AG04449 (cell line): ENCODE measurements around the gene TGFBR2.

Source experiments
- CTCF ChIA-PET: fragments of 350-600 bp; formaldehyde crosslinking; extraction: SDS; loops from one replicate; lab custom pipeline; 2021; ENCODE audit warnings: antibody characterized with exemption; lab: Yijun Ruan, JAX
- POLR2A ChIA-PET: fragments of 400-600, 350-600 bp; formaldehyde crosslinking; extraction: SDS; loops from one replicate; lab custom pipeline; 2020; ENCODE audit warnings: antibody characterized with exemption, inconsistent platforms; lab: Yijun Ruan, JAX
- DNase-seq: peaks from one replicate; pipeline ENCODE4 v3.0.0-alpha.2; 2010; ENCODE audit warnings: low read depth, low spot score
- H3K4me3 ChIP-seq: 2 replicates; pipeline ENCODE4 v1.5.1; 2011; ENCODE audit warnings: low read depth, mild to moderate bottlenecking, control low read depth, low read length
- CTCF ChIP-seq: IDR thresholded peaks from one replicate; pipeline ENCODE4 v1.5.1; 2011; ENCODE audit warnings: mild to moderate bottlenecking, moderate library complexity, low read length, control low read depth, inconsistent platforms; ENCODE audit not compliant: insufficient read depth; ENCODE audit errors: missing control alignments

Gene TGFBR2

DNA sequence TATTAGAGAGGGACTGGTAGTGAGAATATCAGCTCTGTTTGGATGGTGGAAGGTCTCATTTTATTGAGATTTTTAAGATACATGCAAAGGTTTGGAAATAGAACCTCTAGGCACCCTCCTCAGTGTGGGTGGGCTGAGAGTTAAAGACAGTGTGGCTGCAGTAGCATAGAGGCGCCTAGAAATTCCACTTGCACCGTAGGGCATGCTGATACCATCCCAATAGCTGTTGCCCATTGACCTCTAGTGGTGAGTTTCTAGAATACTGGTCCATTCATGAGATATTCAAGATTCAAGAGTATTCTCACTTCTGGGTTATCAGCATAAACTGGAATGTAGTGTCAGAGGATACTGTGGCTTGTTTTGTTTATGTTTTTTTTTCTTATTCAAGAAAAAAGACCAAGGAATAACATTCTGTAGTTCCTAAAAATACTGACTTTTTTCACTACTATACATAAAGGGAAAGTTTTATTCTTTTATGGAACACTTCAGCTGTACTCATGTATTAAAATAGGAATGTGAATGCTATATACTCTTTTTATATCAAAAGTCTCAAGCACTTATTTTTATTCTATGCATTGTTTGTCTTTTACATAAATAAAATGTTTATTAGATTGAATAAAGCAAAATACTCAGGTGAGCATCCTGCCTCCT, 87.2 kb downstream of the TGFBR2 start:
- DNase-seq: no peak
- ChIA-PET POLR2A (interaction anchor here (0.6 kb wide), 1 partner anchor 86 kb away, joined by 3 read pairs; no protein-coding TSS in a partner anchor), CTCF (interaction anchor here (0.6 to 6.6 kb wide), 64 partner anchors 8 to 691 kb away, joined by 3 to 79 read pairs (median 4); no protein-coding TSS in a partner anchor)
- no peak overlapping the region for H3K4me3 ChIP-seq
- TF ChIP-seq CTCF: peak; percentile 72

- POLR2A ChIA-PET: no interaction called here
- CTCF ChIA-PET: interaction anchor here (0.6 to 6.6 kb wide), 50 partner anchors 9 to 691 kb away, joined by 3 to 79 read pairs (median 4); no protein-coding TSS in a partner anchor
- no peak overlapping the region for H3K4me3 ChIP-seq
- no peak for DNase-seq
- TF ChIP-seq CTCF: no peak
These were observed 87.7 kb downstream of the TGFBR2 start for GRCh38 chr3:30694148-30694547.

- DNase-seq: no peak
- no peak for TF ChIP-seq CTCF
- H3K4me3 ChIP-seq: no peak overlapping the region
- ChIA-PET POLR2A (no interaction called here), CTCF (interaction anchor here (0.8 to 6.6 kb wide), 23 partner anchors 9 to 653 kb away, joined by 3 to 79 read pairs (median 5); no protein-coding TSS in a partner anchor)
These were observed 88.3 kb downstream of the TGFBR2 start for GRCh38 chr3:30694668-30695067.

DNA sequence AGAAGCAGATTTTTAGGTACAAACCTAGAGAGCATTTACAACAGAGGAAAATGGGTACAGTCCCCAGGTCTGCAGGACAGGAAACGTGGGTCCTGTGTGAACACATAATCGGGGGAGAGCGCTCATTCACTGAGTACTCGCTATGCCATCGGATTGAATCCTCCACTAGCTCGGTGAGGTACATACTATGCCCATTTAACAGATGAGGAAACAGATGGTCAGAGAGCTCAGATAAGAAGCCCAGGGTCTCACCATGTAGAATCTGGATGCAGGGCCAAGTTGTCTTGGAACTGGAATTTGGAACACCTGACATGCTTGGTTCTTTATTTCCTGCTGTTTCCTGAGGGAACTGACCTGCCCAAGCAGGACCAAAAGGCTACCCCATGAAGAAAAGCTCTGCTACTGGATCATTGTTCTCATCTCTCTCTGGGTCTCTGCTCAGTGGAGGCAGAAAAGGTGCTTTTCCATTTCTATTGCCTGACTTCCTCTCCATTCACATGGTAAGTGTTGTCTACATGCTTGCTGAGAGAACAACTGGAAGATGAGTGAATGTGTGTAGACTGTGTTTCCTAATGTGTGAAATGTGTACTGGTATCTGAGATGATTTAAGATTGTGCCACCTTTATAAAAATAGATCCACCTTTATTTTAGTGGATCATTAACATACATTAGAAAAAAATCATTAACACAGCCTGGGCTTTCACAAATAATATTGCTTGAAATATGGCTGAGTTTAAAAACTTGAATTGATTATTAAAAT, 89.1 kb downstream of the TGFBR2 start:
- ChIA-PET CTCF (interaction anchor here (0.8 to 6.6 kb wide), 10 partner anchors 10 to 654 kb away, joined by 3 to 79 read pairs (median 8); no protein-coding TSS in a partner anchor), POLR2A (no interaction called here)
- DNase-seq: no peak
- H3K4me3 ChIP-seq: no peak overlapping the region
- TF ChIP-seq CTCF: no peak

DNA sequence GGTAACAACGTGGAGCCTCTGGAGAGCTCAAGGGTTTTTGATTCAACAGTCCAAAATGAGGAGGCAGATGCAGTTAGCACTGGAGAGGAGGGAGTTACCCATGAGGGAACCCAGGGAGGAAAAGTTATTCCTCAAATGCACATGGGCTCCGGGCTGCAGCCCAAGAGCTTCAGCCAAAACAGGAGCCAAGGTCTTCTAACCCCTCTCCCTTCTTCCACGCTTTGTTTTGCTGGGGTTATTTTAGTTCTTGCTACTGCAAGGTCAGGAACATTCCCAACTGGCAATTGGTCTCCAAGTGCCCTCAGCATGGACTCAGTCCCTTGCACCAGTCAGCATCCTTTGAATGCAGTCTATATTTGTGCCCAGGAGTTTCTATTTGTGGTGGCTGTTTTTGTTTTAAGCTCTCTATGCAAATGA, 90.0 kb downstream of the TGFBR2 start:
- DNase-seq: no peak
- ChIA-PET CTCF (interaction anchor here (0.7 to 6.6 kb wide), 8 partner anchors 11 to 655 kb away, joined by 3 to 79 read pairs (median 6); no protein-coding TSS in a partner anchor), POLR2A (no interaction called here)
- TF ChIP-seq CTCF: no peak
- no peak overlapping the region for H3K4me3 ChIP-seq

GRCh38 chr3:30696896-30697295, 90.5 kb downstream of the TGFBR2 start:
- no peak overlapping the region for H3K4me3 ChIP-seq
- TF ChIP-seq CTCF: no peak
- POLR2A ChIA-PET: no interaction called here
- no peak for DNase-seq
- CTCF ChIA-PET: interaction anchor here (0.7 to 6.6 kb wide), 7 partner anchors 12 to 655 kb away, joined by 3 to 79 read pairs (median 3); no protein-coding TSS in a partner anchor
